Activated CD8-positive, alpha-beta memory T cell treated with anti-CD3 and anti-CD28 coated beads, Interleukin-2, amount 50 U/mL, for 24 hours (primary cell): ENCODE results near the gene LRRC10.

Experiments used
- DNase-seq: peaks from one replicate; pipeline ENCODE4 v3.0.0-alpha.2; 2020; ENCODE audit errors: extremely low read depth

Gene LRRC10

DNA sequence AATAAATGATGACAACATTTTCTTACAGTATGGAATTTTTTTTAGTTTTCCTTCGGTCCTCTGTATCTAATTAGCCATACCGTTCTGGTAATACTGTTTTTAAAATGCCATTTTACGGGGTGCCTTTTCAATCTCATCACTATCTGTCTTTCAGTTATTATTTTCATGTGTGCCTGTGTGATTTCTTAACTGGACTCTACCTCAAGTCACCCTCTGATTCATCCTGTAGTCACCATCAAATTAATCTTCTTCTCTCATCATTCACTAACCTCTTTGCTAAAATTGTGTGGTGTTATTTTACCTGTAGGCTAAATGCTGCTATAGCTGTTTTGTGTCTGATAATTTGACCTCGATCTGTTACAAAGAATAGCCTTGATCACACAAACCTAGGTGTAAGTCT is 41.5 kb downstream of the LRRC10 start:
- no peak for DNase-seq

DNA sequence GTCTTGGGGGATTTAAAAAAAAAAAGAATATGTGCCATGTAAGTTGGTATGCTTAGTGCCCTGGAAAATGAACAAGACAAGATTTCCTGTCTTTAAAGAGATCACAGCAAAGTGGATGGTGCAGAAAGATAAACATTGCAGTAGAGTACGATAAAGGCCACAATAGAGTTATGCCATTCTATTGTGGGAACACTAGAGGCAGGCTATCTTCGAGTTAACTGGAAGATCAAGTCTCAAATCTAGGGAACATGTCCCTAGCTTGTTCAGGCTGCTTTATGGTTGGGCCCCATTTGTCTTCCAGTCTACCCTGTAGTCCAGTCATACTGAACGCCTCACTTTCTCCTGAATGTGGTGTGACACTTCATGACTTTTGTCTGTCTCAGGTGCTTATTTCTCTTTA is 44.1 kb downstream of the LRRC10 start:
- no peak for DNase-seq

DNA sequence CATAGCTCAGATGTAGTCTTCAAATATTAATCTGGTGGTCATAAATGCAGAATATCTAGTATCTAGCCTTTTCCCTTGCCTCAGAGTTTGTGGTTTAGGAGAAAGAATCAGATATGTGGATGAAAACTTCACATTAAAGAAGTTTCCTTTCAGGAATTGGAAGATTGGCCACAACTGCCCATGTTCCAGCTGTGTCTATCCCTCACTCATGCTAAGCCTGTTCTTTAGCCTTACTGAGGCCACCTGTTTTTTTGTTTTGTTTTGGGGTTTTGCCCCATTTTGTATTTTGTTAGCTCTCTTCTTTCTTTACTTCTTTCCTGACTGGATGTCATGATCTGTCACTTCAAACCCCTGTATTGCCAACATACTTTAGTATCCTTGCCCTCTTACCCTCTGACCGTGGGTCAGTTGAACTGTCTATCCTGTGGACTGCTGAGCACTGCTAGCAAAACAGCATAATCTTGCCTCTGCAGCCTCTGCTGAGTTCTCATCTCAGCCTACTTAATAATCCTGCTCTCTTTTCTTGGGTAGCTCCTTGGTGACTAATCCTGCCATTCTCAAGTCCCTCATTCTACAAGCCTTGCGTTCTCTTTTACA is 47.4 kb downstream of the LRRC10 start:
- no peak for DNase-seq
